GM18511 (cell line): Measurements from ENCODE around the gene GRIFIN.
"Not testable (repeated sequence)": the region's sequence is repeated elsewhere in the genome, so short reads cannot be mapped to it uniquely, and the experiment has no call there.

ENCODE experiments used
- ATAC-seq: cut with Tn5 transposase; IDR thresholded peaks from one replicate; pipeline ENCODE4 v1.9.1; 2021; ENCODE audit warnings: mild to moderate bottlenecking, moderate library complexity; ENCODE audit not compliant: unreplicated experiment

The GRIFIN gene

DNA sequence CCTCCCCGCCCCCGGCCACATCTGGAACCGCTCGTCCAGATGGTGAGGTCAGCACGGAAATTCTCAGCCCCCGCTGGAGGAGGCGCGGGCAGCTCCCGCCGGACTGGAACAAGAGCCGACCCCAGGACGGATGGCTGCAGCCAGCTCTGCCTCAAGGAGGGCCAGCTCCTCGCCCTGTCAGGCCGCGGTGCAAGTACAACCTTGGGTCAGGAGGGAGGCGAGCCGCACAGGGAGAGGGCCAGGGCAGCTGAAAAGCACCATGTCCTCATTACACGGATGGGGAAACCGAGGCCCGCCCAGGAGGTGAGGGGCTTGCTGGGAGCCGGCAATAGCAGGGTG, 3.8 kb upstream of the GRIFIN start:
- no peak for ATAC-seq

GRCh38 chr7:2479276-2480069, 3.3 kb upstream of the GRIFIN start:
- ATAC-seq = no peak

- no peak for ATAC-seq
Measured at GRCh38 chr7:2478800-2479199, 2.6 kb upstream of the GRIFIN start.

GRCh38 chr7:2478399-2478785, 2.2 kb upstream of the GRIFIN start:
- ATAC-seq = no peak

GRCh38 chr7:2477447-2478398, 1.5 kb upstream of the GRIFIN start:
- ATAC-seq = peak; percentile 80

DNA sequence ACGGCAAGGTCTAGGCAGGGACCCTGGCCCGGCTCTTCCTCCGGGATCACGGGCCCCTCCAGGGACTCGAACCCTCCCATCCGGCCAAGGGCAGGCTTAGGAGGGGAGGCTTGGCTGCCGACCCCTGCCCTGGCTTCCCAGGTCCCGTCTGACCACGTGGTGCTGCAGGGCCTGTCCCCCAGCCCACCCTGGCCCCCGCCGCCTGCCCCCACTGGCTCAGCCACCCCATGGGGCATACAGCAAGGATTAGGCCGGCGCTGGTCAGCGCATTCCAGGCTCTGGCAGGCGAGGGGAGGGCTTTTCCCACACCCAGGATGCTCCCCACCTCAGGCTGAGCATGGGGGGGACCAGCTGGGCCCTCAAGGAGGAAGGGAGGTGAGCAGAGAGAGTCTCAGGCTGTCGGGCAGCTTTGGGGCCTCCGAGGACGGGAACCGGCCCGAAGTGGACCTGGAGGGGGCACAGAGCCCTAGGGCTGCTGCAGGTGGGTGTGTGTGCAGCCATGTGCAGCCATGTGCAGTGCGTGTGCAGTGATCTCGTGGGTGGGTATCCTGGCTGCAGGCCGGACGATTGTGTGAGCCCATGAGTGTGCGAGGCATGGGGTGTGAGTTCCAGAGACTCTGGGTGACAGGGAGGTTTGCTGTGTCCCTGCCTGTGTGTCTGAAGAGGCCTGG, 713 bp upstream of the GRIFIN start:
- ATAC-seq = peak; percentile 11

GRCh38 chr7:2475678-2476015, 551 bp downstream of the GRIFIN start:
- ATAC-seq = no peak

- ATAC-seq = no peak
Measured at GRCh38 chr7:2474813-2475677, 1.2 kb downstream of the GRIFIN start.

GRCh38 chr7:2474224-2474623, 2.0 kb downstream of the GRIFIN start:
- ATAC-seq = no peak

GRCh38 chr7:2473496-2474180, 2.6 kb downstream of the GRIFIN start:
- no peak for ATAC-seq

DNA sequence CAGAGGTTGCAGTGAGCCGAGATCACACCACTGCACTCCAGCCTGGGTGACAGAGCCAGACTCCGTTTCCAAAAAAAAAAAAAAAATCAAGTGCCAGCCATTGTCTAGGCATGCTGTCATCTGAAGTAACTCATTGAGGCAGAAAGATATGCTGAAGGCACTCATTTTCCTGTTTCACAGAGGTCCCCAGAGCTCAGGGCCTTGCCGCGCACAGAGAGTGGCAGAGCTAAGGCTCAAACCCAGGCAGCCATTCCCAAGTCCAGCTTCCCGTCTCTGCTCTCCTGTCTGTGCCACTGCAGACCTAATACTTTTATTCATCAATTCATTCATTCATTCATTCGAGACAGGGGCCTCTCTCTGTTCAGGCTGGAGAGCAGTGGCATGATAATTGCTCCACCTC, 3.5 kb downstream of the GRIFIN start:
- no peak for ATAC-seq

DNA sequence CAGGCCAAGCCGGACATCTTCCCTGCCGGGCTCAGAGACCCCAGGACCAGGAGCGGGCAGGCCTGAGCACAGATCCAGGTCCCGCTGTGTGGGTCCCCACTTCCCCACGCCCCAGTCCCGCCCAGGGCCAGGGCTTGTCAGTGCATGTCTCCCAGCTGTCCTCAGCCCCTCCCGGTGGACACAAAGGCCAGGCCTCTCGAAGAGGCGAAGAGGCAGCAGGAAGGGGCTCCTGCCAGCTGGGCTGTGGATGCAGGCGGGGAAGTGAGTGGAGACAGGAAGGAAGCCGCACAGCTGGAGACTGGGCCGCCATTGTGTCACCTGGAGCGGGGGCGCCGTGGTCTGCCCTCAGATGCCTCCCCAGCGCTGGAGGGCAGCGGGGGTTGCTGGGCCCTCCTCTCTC, 4.8 kb downstream of the GRIFIN start:
- no peak for ATAC-seq

- ATAC-seq = no peak
Measured at GRCh38 chr7:2471022-2471329, 5.2 kb downstream of the GRIFIN start.

GRCh38 chr7:2470204-2471021, 5.8 kb downstream of the GRIFIN start:
- ATAC-seq = no peak

GRCh38 chr7:2469460-2470203, 6.6 kb downstream of the GRIFIN start:
- ATAC-seq = not testable (repeated sequence)

- ATAC-seq = no peak
Measured at GRCh38 chr7:2468227-2468626, 8.0 kb downstream of the GRIFIN start.

DNA sequence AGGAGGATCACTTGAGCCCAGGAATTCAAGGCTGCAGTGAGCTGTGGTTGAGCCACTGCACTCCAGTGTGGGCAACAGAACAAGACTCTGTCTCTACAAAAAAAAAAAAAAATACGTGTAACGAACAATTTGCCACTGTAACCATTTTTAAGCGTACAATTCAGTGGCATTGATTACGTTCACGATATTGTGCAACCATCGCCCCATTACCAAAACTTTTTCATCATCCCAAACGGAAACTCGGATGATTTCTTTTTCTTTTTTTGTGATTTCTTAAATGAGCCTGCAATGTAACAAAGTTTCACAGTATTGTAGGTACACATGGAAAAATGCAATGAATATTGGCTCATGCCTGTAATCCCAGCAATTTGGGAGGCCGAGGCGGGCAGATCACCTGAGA, 9.5 kb downstream of the GRIFIN start:
- ATAC-seq = no peak

DNA sequence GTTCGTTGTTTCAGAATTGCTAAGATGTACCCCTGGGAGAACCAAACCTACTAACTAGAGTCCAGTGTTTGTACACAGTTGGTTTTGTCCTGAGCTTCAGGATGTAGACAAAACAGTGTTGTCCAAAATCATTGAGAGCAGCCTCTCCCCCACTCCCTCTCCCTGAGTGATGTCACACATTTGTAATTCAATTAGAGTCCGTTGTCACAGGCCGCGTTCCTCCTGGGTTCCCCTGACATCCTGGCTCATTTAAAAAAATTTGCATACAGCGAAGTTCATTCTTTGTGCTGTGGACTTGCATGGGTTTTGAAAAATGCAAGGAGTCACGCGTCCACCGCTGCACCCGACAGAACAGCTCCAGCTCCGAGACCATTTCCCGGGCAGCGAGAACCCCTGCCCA, 10.3 kb downstream of the GRIFIN start:
- no peak for ATAC-seq

- ATAC-seq = no peak
Measured at GRCh38 chr7:2462731-2463130, 13.5 kb downstream of the GRIFIN start.
